GM21576 (cell line): ENCODE results near the gene ADISSP.

Experiments
- ATAC-seq: cut with Tn5 transposase; IDR thresholded peaks from one replicate; pipeline ENCODE4 v1.9.1; 2021; ENCODE audit warnings: mild to moderate bottlenecking, moderate library complexity; ENCODE audit not compliant: unreplicated experiment

ADISSP gene

GRCh38 chr20:3755814-3756480 lies 11.6 kb downstream of the ADISSP start:
- no peak for ATAC-seq

DNA sequence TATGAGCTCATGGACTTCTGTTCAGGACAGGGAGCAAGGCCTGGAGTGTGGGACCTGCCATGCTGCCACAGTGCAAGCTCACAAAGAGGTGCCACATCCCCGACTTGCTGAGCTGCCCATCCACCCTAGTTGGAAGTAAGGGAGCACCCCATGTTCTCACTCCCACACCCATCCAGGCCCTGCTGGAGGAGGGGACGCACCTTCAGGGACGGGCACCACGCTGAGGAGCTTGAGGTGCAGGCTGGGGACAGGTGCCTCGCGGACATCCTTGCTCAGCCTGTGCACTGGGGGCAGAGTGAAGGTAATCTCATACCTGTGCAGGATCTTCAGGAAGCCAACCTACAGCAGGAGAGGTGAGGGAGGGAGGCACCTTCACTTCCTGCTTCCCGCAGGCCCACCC lies 12.3 kb downstream of the ADISSP start:
- ATAC-seq, result no peak

DNA sequence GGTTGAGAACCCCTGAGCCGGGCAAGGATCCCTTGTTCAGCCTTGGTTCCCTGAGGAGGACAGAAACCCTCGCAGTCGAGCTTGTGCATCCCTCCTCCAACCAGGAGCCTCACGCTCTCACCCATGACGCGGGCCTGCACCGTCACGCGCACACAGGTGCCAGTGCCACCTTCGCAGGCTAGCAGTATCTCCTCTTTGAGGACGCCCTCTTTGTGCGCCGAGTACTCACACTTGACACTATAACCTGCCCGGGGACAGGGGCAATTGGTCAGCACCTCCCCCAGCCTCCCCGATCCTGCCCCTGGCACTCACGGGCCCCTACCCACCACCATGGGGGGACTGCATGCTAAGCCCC lies 13.3 kb downstream of the ADISSP start:
- ATAC-seq, result no peak

- ATAC-seq, result no peak
These were observed 13.9 kb downstream of the ADISSP start for GRCh38 chr20:3753501-3754275.

- ATAC-seq, result no peak
These were observed 14.5 kb downstream of the ADISSP start for GRCh38 chr20:3753098-3753497.

GRCh38 chr20:3752386-3752759 lies 15.2 kb downstream of the ADISSP start:
- no peak for ATAC-seq

GRCh38 chr20:3751675-3752385 lies 15.7 kb downstream of the ADISSP start:
- no peak for ATAC-seq

GRCh38 chr20:3751305-3751674 lies 16.3 kb downstream of the ADISSP start:
- no peak for ATAC-seq

DNA sequence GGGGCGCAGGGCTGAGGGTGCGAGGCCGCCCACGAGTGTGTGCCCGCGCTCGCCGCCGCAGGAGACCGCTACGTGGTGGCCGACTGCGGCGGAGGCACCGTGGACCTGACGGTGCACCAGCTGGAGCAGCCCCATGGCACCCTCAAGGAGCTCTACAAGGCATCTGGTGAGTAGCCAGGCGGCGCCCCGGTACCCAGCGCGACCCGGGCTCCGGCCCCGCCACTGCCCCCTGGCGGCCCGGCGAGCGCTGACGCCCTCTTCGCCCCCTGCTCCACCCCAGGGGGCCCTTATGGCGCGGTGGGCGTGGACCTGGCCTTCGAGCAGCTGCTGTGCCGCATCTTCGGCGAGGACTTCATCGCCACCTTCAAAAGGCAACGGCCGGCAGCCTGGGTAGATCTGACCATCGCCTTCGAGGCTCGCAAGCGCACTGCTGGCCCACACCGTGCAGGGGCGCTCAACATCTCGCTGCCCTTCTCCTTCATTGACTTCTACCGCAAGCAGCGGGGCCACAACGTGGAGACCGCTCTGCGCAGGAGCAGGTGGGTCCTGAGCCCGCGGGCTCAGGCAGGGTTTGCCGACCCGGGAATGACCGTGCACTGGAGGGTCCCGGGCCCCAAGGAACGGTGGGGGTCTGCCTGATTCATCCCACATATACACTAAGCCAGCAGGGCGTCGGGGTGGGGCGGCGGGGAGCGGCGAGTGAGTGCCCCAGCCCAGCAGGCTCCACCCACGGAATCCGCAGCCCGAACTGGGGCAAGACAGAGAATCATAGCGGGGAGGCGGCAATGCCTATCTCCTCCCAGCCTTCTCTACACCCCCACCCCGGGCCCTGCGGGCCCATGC lies 17.6 kb downstream of the ADISSP start:
- ATAC-seq, result no peak

- ATAC-seq, result no peak
These were observed 18.4 kb downstream of the ADISSP start for GRCh38 chr20:3749087-3749688.

GRCh38 chr20:3748073-3748472 lies 19.5 kb downstream of the ADISSP start:
- no peak for ATAC-seq

DNA sequence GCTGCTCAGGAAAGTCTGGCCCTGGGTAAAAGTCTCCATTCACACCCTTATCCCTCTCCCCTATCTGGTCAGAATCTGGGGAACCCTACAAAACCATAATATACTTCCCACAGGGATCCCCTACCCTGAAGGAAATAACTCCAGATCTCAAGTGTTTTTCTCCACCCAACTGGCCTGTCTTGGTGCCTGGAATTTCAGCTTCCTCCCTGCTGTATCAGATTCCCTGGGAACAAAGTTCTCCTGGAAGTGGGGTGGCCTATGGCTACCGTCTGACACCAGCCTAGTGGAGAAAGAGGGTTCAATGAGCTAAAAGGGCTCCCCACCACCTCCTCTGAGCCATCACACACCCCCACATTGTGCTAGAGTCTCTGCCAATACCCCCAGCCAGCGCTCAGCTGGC lies 20.1 kb downstream of the ADISSP start:
- ATAC-seq, result no peak

GRCh38 chr20:3745686-3746173 lies 21.8 kb downstream of the ADISSP start:
- no peak for ATAC-seq

GRCh38 chr20:3744806-3745685 lies 22.5 kb downstream of the ADISSP start:
- no peak for ATAC-seq

GRCh38 chr20:3744037-3744436 lies 23.5 kb downstream of the ADISSP start:
- no peak for ATAC-seq

GRCh38 chr20:3743251-3743650 lies 24.3 kb downstream of the ADISSP start:
- ATAC-seq, result no peak

DNA sequence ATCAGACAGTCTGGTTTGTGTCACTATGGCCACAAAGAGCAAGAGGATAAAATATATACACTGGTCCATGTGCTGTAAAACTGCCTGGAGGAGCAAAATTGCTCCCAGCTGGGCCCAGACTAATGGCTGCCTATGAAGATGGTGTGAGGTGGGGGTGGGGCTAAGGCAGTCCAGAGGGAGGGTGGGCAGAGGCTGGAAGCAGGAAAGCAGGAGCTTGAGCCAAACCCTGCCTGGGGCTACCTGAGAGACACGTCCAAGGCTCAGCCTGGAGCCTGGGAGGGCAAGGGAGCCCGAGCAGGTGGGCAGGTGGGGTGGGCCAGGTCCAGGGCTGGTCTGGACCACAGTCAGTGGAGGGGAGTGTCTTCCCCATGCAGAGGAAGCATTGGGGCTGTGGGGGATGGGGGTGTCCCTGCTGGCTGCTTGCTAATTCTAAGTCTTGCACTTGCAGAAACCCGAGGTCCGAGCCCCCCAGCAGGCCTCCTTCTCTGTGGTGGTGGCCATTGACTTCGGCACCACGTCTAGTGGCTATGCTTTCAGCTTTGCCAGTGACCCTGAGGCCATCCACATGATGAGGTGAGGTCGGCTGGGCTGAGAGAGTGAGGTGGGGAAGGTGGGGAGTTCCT lies 25.6 kb downstream of the ADISSP start:
- no peak for ATAC-seq

GRCh38 chr20:3740615-3741301 lies 26.8 kb downstream of the ADISSP start:
- no peak for ATAC-seq
